Activated T-cell treated with anti-CD3 and anti-CD28 coated beads for 4 hours (primary cell): ENCODE measurements around the gene GPX4.

Source experiments
- DNase-seq: peaks from one replicate; pipeline ENCODE4 v3.0.0-alpha.2; 2020

GPX4 gene

DNA sequence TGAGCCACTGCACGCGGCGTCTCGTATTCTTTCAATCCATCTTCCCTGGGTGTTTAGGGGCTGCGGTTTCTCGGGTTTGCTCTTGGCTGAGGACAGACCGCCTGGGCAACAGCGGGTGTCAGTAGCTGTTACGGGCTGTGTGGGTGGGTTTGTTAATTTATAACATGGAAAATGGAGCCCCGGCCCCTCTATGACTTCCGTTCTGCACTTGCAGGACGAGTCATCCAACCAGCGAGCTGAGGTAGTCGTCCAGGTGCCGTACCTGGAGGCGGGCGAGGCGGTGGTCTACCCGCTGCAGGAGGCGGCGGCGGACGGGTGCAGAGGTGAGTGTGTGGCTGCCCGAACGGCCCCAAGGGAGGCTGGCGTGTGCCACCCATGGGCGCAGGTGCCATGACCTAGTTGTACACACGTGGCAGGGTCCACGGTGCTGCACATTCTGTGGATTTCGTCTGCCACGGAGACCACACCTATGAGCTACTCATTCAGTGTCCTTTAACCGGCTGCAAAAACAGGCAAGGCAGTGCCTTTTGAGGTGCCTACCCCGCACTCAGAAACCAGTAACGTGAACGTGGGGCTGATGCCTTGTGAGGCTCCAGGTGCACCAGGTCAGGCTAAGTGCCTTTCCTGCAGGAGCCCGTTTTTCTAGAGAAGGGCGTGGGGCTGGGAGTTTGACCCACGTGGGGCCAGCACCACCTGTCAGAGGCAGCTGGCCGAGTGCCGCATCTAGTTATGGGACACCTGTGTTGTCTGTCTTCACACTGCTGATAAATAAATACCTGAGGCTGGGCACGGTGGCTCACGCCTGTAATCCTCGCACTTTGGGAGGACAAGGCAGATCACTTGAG, 19.5 kb upstream of the GPX4 start:
- DNase-seq = no peak

DNA sequence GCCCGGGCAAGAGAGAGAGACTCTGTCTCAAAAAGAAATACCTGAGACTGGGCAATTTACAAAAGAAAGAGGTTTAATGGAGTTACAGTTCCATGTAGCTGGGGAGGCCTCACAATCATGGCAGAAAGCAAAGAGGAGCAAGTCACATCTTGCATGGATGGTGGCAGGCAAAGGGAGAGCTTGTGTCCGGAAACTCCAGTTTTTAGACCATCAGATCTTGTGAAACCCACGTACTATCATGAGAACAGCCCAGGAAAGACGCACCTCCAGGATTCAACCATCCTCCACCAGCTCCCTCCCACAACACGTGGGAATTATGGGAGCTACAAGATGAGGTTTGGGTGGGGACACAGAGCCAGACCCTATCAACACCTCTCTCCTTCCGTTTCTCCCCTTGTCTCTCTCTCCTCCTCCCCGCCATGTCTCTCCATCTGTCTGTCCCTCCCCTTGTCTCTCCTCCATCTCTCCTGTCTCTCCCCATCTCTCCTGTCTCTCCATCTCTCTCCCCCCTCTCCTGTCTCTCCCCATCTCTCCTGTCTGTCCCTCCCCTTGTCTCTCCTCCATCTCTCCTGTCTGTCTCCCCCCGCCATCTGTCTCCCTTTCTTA, 18.6 kb upstream of the GPX4 start:
- DNase-seq = no peak

DNA sequence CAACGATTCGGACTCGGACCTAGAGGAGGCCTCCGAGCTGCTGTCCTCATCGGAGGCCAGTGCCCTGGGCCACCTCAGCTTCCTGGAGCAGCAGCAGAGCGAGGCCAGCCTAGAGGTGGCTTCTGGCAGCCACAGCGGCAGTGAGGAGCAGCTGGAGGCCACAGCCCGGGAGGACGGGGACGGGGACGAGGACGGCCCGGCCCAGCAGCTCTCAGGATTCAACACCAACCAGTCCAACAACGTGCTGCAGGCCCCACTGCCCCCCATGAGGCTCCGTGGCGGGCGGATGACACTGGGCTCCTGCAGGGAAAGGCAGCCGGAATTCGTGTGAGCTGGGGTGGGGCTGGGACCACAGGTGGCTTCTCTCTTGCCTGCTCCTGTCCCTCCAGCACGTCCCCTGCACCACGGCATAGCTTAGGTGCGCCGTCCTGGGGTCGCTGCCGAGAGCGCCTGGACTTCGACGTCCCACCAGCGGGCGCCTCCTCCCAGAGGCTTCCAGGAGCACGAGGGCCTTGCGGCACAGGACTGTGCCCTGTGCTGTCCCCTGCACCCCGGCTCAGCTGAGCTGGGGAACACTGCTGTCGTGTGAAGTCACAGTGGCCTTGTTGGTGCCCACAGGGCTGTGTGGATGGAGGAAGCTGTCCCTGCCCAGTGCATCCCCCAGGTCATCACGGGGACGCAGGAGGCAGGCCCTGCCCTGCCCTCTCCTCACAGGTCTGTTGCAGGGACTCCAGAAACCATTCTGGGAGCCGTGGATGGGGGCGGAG, 17.9 kb upstream of the GPX4 start:
- no peak for DNase-seq

DNA sequence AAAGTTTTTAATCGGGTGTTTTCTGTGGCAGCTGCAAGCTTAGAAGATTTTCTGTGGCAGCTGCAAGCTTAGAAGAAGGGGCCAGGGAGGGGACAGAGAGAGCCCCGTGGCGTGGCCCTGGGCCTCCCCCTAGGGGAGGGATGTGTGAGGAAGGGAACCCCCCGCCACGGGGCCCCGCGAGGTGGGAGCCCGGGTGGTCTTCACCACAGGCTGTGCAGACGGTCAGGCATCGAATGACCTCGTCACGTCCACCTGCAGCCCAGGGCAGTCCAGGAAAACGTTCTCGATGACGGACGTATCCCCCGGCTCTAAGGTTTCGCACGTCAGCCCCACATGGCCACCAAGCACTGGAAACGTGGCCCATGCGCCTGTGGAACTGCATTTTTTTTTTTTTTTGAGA, 17.2 kb upstream of the GPX4 start:
- DNase-seq = no peak

DNA sequence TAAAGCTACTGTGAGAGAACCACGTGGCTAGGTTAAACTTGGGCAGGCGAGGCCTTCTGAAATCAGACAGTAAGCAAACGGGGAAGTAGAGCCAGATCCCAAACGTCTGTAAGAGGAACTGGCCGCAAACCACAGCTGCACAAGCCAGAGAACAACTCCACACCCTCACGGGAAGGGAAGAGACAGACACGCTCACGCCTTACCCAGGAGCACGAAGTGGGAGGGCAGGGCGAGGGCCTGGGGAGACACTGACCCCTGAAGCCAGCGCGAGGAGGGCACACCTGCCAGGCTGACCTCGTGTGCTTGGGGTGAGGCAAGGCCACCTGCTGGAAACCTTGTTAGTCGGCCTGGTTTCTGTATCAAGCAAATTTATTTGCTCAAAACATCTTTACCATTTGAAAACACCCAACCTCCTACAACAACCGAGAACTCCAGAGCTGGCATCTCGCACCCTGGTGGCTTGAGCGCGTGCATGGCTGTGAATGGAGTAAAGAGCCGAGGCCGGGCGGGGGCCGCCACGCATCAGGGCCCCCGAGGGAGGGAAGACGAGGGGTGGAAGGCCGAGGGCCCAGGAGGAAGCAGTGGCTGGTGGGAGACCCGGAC, 15.9 kb upstream of the GPX4 start:
- DNase-seq = no peak

DNA sequence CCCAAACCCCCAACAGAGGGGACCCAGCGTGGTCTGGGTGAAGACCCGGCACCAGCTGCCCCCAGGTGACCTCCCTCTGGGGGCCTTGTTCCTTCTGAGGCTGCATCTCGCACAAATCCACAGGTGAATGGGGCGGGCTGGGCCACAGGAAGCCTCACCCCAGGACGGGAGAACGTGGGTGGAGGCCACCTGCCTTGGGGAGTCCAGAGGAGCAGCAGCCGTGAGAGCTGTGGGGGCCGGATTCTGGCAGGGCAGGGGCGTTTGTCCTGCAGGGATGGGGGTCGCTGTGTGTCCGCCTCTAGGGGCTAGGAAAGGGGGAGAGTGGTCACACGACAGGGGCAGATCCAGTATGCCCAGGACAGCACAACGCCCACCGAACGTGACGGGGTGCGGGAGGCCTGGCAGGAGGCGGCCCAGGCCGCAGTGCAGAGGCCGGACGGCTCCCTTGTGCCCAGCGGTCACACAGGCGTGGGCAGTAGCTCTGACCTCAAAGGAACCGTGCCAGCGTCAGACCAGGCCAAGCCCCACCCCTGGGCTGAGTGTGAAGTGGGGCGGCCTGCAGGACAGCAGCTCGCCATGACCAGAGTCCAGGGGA, 15.3 kb upstream of the GPX4 start:
- no peak for DNase-seq

DNA sequence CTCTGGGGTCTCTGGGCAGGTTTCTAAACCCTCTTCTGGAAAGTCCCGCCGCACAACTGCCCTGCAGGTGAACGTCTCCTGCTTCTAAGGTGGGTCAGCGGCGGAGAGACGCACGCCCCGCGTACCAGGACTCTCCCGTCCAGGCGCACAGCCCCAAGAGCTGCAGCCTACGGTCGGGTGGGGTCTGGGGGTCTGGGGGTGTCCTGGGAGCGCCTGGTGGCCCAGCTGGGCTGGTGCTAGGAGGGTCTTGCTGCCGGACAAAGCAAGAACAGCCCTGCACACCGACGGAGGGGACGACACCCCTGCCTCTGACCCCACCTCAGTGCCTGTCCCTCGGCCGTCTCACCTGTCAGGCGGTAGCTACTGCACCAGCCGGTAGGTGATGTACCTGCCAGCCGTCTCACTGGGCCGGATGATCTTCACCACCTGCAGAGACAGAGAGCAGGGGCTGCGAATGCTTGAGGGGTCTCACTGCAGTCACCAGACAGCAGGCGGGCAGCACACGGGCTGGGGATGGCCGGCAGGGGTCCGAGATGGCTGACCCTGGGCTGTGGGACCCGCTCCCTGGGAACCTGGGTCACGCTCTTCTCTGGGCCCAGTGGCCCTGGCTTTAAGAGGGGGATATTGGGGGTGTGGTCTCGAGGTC, 14.5 kb upstream of the GPX4 start:
- DNase-seq = no peak

DNA sequence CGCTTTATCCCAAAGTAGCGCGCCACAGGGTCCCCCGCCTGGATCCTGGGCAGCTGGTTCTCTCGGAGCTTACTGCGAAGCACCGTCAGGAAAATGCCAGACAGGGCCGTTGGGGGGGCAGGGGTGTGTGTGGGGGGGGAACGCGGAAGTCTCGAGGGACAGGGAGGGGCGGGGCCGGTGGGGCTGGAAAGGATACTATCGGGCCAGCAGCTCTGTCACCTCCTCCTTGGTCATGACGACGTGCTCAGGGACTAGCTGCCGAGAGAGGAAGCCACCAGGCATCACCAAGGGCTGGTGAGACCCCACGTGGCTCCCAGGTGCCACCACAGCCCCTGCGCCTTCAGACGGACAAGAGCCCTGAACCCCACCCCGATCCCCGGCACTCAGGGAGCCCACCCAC, 13.9 kb upstream of the GPX4 start:
- DNase-seq = no peak

DNA sequence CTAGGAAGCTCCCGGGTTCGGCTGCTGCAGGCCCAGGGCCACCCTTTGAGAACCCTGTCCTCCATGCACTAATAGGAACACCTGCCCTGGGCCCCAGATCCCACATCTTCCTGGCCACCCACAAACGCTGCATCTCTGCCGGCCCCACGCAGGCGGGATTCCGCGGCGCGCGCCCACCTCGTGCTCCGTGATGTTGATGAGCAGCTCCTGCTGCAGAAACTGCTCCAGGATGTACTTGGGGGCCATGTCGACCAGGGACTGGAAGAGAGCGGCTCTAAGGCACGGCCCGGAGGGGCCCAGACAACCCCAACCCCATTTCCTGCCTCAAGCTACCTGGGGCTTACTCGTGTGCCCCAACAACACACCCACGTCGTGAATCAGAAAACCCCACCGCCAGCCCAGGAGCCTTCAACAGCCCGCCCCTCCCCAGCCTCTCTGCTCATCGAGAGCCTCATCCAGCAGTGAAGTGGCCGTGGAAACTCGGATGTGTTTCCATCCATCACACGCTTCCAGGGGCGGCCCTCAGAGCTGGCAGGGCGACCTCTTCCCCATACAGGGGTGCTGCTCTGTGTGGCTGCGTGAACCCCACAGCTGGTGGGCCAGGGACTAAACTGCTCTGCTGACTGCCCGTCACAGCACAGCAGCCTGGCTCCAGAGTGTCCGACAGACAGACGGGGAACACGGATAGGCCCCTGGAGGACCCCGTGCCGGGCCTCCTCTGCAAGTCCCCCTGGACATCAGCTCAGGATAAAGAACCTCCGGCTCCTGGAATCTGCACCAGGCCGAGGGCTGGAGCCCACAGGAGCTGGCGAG, 12.9 kb upstream of the GPX4 start:
- no peak for DNase-seq

DNA sequence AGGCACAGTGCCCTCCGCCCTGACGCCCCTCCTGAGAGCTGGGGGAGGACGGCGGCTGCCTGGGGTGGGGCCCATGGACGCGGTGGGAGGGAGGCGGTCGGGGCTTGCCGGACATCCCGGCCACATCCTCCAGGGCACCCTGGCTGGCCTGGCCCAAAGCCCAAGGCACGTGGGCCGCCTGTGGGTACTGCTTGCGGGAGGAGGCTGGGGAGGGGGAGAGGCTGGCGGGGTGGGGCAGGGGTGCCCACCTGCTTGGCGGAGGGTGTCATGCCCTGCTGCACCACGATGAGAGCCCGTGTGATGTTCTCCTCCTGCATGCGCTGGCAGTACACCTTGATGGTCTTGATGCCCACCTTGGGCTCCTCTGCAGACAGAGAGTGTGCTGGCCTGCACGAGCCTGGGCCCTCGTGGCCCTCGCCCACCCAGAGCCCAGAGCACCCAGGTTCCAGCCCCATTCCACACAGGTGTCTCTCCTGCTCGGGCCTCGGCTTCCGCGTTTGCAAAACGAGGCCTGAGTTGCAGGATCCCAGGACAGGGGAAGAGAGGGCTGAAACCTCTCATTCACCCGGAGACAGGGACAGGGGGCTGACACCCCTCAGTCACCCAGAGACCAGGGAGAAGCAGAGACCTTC, 12.1 kb upstream of the GPX4 start:
- DNase-seq = no peak

DNA sequence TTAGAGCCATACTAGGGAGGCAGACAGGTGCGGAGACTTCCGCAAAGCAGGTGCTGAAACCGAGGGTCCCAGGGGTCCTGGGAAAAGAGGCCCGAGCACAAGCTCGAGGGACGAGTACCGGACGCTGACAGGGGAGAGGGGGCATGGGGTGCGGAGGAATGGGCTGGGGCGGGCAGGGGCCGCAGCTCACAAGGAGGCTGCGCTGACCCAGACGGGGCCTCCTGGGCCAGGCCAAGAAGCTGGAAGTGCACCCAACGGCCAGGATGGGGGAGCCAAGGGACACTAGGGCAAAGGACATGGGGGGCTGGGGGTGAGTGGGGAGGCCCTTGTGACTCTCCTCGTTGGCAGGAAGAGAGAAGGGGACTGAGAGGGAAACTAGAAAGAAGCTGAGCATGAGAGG, 10.5 kb upstream of the GPX4 start:
- no peak for DNase-seq

DNA sequence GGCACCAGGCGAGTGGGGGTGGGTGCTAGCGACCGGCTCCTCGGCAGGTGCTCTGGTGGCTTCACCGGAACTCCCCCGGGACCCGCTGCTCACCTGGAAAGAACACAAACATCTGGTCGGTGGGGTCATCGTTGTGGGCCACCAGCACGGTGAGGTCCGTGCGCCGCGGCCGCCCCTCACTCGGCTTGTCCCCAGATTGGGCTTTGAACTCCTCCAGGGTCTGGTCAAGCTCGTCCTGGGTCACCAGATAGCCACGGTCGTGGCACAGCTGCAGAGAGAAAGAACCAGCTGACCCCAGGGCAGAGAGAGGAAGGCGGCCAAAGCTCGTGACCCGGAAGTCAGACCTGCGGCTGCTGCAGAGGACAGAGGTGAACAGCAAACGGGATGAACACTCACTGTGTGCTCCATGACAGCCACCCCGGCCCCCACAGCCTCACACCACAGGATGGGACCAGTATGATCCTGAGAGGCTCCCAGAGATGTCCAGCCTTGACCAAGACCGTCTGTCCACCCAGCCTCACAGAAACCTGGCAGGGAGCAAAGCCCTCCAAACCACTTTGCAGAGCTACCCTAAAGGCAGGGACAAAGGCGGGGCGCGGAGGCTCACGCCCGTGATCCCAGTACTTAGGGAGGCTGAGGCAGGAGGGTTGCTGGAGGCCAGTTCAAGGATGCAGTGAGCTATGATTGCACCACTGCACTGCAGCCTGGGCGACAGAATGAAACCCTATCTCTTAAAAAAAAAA, 9.8 kb upstream of the GPX4 start:
- no peak for DNase-seq

DNA sequence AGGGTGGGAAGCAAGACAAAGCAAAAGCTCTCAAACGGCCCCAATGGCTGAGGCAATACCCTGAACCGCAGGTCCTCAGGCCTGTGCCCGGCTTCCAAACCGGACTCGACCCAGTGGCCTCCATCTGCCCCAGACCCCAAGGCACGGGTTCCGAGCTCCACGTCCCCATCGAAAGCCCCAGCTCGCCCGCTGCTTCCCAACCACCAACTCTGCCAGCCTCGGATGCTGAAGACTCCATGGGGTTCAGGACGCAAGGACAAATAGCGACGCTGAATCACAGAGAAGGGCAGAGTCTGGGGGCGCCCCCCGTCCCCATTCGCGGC, 9.2 kb upstream of the GPX4 start:
- DNase-seq = no peak

DNA sequence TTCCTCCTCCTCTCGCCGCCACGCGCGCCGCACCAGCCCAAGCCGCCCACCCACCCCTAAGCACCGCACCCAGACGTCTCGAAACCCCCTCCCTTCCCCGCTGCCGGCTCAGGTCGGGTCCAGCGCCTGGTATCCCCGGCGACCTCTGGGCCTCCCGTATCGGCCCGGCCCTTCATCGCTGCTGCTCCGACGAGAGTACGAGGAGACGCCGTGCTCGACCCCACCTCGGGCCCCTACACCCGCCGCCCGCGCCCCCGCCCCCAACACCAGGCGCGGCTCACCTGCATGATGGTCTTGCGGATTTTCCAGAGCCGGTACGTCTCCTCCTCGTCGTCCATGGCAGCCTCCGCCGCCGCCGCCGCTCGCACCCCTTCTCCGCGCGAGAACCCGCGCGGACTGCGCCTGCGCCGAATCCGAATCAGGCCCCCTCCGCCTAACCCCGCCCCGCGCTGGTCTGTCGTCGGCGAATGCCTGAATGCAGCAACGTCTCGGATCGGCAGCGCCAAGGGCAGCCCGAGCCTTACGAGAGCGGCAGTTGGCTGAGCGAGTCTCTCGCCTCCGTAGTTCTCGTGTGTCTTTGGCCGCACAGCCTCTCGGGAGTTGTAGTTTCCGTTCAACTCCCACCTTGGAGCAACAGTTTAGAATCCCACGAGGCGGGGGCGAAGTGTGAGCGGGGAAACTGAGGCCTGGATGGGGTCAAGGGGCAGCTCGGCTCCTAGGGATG, 8.7 kb upstream of the GPX4 start, which contains the start of gene POLR2E:
TSS of gene POLR2E (minus strand) at position 398 of the 724 bp plus-strand sequence. CDS start at position 338, 60 bp downstream.
- peak; percentile 97 for DNase-seq

DNA sequence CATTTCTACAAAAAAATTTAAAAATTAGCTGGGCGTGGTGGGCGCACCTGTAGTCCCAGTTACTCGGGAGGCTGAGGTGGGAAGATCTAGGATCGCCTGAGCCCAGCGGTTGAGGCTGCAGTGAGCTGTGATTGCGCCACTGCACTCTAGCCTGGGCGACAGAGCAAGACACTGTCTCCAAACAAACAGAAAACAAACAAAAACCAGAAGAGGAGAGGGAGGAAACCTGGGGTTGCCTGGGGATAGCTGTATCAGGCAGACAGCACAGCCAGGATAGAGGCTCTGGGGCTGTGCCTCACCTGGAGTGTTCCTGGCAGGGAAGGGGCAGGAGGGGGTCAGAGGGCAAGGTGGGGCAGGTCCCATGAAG, 6.0 kb upstream of the GPX4 start:
- DNase-seq = no peak

DNA sequence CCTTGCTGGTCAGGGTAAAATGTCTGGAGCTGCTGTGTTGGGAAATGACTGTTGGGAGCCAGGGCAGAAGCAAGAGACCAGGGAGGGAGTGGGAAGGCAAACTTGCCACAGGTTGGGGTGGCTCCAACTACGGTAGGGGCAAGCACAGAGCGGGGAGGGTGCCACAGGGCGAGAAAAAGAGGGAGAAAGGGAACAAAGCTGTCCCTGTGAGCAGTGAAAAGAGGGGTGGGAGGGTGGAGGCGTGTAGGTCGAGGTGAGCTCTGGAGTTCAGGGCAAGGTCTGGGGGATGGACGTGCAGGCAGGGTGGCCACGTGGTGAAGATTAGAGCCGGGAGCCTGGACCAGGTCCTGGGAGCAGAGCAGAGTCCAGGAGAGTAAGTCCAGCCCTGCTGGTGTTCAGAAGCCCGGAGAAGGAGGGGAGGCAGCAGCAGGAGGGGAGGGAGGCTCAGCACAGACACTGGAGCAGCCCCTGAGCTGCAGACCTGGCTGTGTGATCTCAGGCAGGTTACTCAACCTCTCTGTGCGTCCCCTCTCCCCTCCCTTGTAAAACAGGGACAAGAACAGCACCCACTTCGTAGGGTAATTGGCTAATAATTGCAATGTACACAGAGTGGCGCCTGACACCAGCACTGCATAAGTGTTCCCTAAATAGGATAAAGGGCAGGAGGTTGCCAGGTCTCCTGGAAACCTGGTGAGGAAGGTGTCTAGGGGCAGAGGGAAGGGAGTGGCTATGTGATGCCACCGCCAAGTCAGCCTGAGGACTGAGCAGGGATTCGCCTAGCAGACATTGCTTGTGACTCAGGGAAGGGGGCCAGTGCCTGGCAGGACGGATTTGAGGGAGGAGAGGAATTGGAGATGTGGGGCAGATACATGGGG, 5.4 kb upstream of the GPX4 start:
- no peak for DNase-seq

DNA sequence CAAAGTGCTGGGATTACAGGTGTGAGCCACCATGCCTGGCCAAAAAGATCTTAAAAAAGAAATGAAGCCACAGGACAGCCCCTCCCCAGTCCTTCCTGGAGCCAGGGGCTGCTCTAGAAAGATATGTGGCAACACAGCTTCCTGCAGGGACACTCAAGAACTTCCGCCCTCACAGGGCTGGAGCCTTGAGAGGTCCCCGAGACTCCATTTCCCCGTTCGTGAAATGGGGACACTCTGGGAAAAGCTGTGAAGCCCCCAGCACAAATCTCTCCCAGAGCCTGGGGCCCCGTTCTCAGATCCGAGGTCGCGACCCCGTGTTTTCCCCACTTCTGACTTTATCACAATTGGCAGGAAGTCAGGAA, 2.5 kb upstream of the GPX4 start:
- DNase-seq = no peak

DNA sequence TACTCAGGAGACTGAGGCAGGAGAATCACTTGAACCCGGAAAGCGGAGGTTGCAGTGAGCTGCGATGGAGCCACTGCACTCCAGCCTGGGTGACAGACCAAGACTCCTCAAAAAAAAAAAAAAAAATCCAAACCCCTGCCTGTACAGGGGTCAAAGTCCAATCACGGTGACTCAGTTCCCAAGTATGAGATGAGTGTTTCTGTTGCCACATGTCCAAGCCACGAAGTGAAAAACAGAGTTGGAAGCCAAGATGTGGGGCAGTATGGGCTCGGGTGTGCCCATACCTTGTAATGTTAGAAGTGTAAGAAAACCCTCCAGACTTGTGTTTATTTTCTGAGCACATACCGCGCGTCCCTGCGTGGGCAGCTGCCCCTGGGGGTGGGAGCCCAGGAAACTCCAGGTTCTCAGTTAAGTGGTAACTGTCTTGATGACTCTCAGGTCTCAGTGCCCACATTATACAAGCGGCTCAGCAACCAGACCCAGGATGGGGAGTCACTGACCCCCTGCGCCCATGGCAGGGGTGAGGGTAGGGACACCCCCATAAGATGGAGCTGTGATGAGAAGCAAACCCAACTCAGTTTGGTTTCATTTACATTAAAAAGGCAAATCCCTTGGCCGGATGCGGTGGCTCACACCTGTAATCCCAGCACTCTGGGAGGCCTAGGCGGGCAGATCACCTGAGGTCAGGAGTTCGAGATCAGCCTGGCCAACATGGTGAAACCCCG, 1.2 kb upstream of the GPX4 start:
- DNase-seq = peak; percentile 31
